CD1c-positive myeloid dendritic cell (primary cell): Measurements from ENCODE around the gene TMEM267.
"Not testable (repeated sequence)": the region's sequence is repeated elsewhere in the genome, so short reads cannot be mapped to it uniquely, and the experiment has no call there.

Source experiments
- DNase-seq: peaks from one replicate; pipeline ENCODE4 v3.0.0-alpha.2; 2016; ENCODE audit errors: extremely low spot score

Gene TMEM267

GRCh38 chr5:43461066-43461465 is 22.6 kb downstream of the TMEM267 start:
- no peak for DNase-seq

- DNase-seq, result no peak
Measured at GRCh38 chr5:43456556-43456955, 27.1 kb downstream of the TMEM267 start.

- DNase-seq, result not testable (repeated sequence)
Measured at GRCh38 chr5:43441575-43441974, 42.1 kb downstream of the TMEM267 start.

GRCh38 chr5:43437062-43437660 is 46.5 kb downstream of the TMEM267 start:
- DNase-seq, result no peak

GRCh38 chr5:43433382-43433781 is 50.3 kb downstream of the TMEM267 start:
- no peak for DNase-seq

DNA sequence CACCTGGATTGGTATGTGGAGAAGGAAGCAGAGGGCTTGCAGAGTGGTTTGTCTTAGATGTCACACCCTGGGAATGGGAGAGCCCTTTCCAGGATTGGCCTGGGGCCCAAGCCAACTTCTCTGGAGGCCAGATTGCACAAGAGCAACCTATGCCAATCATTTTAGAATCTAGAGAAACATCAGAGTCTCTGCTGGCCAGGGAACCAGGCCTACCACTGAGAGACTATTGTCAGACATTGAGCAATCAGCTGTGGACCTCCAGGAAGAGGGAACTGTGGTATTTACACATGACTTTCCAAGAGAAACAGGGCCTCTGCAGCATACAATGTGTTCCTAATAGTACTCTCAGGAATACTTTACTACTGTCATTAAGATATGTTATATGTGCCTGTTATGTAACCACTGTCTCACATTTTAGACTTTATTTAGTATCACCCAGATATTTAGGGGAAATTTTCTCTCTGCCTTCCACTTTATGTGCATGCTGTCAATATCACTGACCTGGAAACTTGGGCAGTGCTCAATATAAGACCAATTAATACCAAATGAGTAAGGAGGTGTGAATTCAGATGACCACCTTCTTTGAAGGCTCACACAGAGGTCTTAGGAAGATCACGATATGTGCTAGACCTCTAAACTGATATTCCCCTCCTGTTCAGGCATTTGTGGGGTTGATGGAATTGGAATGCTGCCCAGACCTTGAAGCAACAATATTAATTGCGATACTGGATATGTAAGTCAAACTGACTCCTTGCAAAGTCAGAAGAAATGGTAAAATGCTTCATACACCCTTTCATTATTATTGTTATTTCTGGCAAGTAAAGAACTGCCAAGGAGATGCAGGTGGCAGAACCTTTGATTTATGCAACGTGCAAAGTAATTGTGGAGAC is 50.9 kb downstream of the TMEM267 start:
- DNase-seq, result no peak

DNA sequence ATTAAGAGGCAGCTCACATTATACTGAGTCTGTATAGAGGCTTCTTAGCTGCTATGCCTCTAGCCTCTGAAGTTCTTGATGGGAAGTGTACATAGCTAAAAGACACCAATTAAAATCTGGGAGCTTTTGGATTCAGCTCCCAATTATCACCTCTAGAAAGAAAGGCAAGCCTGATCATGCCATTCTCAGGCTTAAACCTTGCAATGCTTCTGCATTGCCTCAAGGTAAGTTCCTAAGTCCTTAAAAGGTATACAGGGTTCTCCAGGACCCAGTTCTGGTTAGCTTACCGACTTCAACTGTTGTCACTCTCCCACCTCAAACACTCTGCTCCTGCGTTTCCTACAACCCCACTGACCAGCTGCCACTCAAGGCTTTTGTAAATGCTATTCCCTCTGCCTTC is 54.0 kb downstream of the TMEM267 start:
- no peak for DNase-seq

DNA sequence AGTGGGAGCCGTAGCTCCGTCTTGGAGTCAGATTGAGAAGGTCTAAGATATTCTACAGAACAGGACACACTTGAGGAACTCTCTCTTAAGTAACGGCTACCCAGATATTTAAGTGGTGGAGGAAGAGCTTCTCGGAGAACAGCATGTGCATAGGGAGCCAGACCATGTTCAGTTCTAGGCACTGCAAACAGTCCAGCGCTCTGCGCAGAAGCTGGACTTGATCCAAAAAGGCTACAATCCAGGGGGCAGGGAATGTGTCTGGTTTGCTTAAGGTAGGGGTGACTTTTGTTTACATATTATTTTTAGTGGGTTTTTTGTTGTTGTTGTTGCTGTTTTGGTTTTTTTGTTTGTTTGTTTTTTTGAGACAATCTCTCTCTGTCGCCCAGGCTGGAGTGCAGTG is 54.6 kb downstream of the TMEM267 start:
- no peak for DNase-seq

GRCh38 chr5:43427306-43427705 is 56.4 kb downstream of the TMEM267 start:
- no peak for DNase-seq

DNA sequence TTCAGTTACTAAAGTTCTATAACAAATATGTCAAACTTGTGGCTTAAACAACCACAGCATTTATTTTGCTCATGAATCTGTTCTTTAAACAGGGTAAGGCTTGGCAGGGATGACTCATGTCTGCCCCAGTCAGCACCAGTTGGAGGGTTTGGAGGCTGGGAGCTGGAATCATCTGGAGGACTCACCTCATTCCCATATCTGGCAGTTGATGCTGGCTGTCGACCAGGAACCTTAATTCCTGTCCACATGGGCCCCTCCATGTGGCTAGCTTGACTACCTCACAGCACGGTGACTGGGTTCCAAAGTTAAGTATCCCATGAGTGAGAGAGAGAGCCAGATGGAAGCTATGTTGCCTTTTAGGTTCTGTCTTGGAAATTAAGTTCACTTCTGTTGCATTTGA is 57.7 kb downstream of the TMEM267 start:
- DNase-seq, result no peak

DNA sequence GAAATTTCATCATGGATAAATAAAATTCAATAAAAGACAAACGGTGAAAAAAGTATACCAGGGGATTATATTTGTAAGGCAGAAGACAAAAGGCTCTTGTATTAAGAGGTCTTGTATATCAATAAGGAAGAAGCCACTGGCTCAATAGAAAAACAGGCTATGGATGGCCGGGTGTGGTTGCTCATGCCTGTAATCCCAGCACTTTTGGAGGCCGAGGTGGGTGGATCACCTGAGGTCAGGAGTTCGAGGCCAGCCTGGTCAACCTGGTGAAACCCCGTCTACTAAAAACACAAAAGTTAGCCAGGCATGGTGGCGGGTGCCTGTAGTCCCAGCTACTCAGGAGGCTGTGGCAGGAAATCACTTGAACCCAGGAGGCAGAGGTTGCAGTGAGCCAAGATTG is 60.6 kb downstream of the TMEM267 start:
- not testable (repeated sequence) for DNase-seq

DNA sequence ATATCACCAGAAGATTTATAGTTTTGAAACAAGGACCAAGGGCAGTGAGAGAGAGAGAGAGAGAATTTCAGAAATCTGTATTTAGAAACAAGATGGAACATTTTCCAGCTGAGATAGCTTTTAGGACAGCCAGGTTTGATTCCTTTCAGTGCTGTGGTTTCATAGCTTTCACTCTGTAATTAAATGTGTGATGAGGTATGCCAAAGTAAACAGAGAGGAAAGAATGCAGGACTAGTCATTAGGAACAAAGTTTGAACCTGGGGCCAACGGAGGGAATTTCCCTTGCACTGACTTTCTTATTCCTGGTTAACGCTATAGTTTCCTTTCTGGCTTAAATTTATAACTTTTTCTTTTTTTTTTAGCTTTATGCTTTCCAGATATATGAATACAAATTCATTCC is 61.5 kb downstream of the TMEM267 start:
- DNase-seq, result no peak

DNA sequence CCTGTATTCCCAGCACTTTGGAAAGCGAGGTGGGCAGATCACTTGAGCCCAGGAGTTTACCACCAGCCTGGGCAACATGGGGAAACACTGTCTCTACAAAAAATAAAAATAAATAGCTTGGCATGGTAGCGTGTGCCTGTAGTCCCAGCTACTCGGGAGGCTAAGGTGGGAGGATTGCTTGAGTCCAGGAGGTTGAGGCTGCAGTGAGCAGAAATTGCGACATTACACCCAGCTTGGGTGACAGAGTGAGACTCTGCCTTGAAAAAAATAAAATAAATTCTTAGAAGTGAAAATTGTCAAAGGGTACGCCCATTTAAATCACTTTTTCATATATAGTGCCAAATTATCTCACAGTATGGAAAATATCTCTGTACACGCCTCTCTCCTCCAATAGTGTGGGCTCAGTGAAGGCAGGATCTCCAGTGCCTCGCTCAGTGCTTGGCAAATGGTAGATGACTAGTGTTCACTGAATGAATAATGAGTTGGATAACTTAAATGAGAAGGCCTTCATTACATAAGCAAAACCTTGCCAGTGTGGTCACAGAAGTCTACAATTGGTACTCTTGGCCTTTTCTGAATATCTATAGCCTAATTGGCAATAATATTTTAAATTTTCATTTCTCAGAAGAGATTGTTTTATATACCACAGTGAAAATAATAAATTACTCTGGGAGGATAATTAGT is 62.1 kb downstream of the TMEM267 start:
- DNase-seq, result no peak

DNA sequence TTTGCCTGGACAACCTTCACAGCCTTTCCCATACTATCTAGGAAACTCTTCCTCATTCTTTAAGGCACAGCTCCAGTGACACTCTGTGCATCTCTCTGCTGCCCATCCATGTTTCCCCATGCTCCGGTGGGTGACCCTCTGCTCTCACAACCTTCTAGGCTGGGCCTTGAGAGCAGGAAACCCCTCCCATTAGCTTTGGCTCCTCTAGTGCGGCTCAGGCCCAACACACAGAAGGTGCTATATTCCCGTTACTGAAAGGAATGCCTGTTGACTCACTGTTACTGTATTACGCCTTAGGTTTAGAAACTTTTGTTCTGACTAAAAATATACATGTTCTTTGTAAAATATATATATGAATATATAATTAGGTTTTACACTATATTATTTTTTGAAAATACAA is 63.4 kb downstream of the TMEM267 start:
- no peak for DNase-seq

DNA sequence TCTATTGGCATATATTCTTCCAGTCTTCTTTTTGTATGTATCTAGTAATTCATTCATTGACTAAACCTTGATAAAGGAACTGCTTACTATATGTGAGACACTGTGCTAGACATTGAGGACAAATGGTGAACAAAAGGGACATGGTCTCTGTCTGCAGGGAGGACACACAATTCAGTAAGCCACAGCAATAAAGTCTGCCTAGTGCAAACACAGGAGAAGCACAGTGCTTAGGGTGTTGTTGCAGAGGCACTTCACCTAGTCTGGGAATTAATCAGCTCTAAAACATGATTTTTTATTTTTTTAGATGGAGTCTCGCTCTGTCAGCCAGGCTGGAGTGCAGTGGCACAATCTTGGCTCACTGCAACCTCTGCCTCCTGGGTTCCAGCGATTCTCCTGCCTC is 65.1 kb downstream of the TMEM267 start:
- DNase-seq, result no peak

- no peak for DNase-seq
Measured at GRCh38 chr5:43416803-43417394, 66.8 kb downstream of the TMEM267 start.

GRCh38 chr5:43415935-43416802 is 67.5 kb downstream of the TMEM267 start:
- no peak for DNase-seq

DNA sequence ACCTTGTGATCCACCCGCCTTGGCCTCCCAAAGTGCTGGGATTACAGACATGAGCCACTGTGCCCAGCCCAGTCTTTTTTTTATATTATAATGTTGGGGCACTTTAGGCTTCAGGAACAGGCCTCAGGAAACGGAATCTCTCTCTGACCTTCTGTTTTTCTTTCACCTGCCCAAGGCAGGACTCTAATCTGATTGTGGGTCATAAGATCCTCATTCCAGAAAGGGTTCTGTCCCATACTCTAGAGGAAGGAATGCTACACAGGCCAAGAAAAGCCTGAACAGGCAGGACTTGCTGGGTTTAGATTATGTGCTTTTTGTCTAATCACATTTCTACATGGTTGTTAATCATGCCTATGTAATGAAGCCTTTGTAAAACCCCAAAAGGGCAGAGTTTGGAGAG is 69.7 kb downstream of the TMEM267 start:
- no peak for DNase-seq

GRCh38 chr5:43412644-43413043 is 71.0 kb downstream of the TMEM267 start:
- no peak for DNase-seq

DNA sequence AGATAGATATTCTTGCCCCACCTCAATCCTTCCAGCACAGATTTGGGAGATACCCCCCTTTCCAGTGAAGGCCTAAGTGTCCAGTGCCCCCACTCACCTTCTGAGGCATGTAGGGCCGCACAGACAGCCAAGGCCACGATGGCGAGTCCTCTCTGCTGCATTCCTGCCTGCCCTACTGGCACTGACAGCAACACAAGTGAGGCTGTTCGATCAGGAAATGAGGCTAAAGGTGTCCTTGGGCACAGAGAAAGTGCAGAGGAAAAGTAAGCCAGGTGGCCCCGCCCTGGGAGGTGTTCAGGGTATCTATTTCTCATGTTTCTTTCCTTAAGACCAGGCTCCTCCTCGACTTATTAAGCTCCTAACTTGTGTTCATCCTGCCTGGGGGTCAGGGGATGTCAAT is 71.5 kb downstream of the TMEM267 start, which contains the start of gene CCL28:
Gene CCL28, minus strand, starts transcription at position 236 of the 400 bp plus-strand sequence. Its CDS starts 75 bp downstream, at position 161.
- DNase-seq, result no peak

DNA sequence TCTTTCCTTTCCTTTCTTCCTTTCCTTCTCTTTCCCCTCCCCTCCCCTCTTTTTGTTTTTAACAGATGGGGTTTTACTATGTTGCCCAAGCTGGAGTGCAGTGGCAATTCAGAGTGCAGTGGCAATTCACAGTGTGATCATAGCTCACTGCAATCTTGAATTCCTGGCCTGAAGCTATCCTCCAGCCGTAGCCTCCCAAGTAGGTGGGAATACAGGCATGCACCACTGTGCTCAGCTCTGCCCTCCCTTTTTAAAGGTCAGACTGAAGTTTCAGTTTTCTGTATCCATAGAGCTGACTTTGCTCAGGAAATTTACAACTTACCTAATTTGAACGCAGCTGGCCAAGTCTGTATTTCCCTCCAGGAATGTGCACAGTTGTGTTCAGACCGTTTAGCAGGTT is 72.2 kb downstream of the TMEM267 start:
- DNase-seq, result no peak
